ENCODE results near the gene SAE1. TPM values are rescaled to one million over a fixed set of nuclear protein-coding genes. Genes with fewer than 3 reads are reported as not detected.

The SAE1 gene
- total RNA-seq, 3 donors from 2014 or later, result 44.6 to 61.4 (median 55.7) TPM

GRCh38 chr19:47176071-47176626, 45.5 kb downstream of the SAE1 start:
- Histone ChIP-seq H3K4me3 (no peak overlapping the region), H3K27me3 (no peaks in the 10 kb centered on the region), H3K27ac (no peak overlapping the region), H3K4me1 (no peaks in the 10 kb centered on the region), H3K36me3 (no peaks in the 10 kb centered on the region), H3K9me3 (no peaks in the 10 kb centered on the region)
- intact Hi-C loops (cut with DNase I; ENCODE audit: low total_unique reads), result no loop called here
- DNase-seq (ENCODE audit: low spot score in 2 of 2), result no peak
- TF ChIP-seq CTCF (IDR thresholded peaks at IDR 0.05), result no peak
- TF ChIP-seq POLR2A (IDR thresholded peaks at IDR 0.05), result no peak
- TF ChIP-seq POLR2AphosphoS5 (IDR thresholded peaks at IDR 0.05), result no peak

- H3K9me3 ChIP-seq, result no peaks in the 10 kb centered on the region
- TF ChIP-seq POLR2AphosphoS5 (IDR thresholded peaks at IDR 0.05) (peak in 1 of 3 donors; percentile 17), CTCF (IDR thresholded peaks at IDR 0.05) (no peak), POLR2A (IDR thresholded peaks at IDR 0.05) (no peak)
- no peaks in the 10 kb centered on the region for H3K27me3 ChIP-seq
- DNase-seq (ENCODE audit: low spot score in 2 of 2), result no peak
- no peak overlapping the region for H3K27ac ChIP-seq
- no peak overlapping the region for H3K4me3 ChIP-seq
- intact Hi-C loops (cut with DNase I; ENCODE audit: low total_unique reads), result no loop called here
- no peaks in the 10 kb centered on the region for H3K4me1 ChIP-seq
- H3K36me3 ChIP-seq, result no peaks in the 10 kb centered on the region
Observed at GRCh38 chr19:47176627-47177090, 46.0 kb downstream of the SAE1 start.

DNA sequence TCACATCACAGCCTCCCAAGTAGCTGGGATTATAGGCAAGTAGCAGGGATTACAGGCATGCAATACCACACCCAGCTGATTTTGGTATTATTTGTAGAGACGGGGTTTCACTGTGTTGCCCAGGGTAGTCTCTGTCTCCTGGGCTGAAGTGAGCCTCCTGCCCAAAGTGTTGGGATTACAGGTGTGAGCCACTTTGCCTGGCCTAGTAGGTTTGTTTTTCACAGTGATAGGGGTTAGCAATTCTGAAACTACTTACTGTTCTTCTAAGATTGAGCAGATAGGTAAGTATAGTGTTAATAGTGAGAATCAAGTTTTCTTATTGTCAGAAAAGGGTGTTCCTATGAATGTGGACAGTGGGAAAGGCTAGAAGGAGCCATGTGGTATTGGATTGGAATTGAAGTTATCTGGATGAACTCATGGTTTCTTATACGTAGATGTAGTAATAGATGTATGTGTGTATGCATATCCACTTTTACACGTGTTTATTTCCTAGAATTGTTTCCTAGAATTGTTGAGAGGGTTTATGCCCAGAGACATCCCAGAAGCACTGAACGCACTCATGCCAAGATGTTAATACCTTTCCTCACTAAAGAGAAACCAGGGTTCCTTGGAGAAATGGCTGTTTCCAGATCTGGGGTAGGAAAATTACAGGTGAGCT, 49.1 kb downstream of the SAE1 start:
- H3K9me3 ChIP-seq, result no peaks in the 10 kb centered on the region
- TF ChIP-seq POLR2AphosphoS5 (IDR thresholded peaks at IDR 0.05), result no peak
- TF ChIP-seq CTCF (IDR thresholded peaks at IDR 0.05), result no peak
- no peak for TF ChIP-seq POLR2A (IDR thresholded peaks at IDR 0.05)
- no peaks in the 10 kb centered on the region for H3K36me3 ChIP-seq
- H3K27ac ChIP-seq, result no peak overlapping the region
- no peak for DNase-seq (ENCODE audit: low spot score in 2 of 2)
- intact Hi-C loops (cut with DNase I; ENCODE audit: low total_unique reads), result no loop called here
- no peaks in the 10 kb centered on the region for H3K27me3 ChIP-seq
- H3K4me3 ChIP-seq, result no peak overlapping the region
- no peaks in the 10 kb centered on the region for H3K4me1 ChIP-seq

GRCh38 chr19:47183601-47184000, 53.0 kb downstream of the SAE1 start:
- H3K4me1 ChIP-seq, result no peaks in the 10 kb centered on the region
- no peaks in the 10 kb centered on the region for H3K9me3 ChIP-seq
- no peak overlapping the region for H3K4me3 ChIP-seq
- no peak for TF ChIP-seq POLR2A (IDR thresholded peaks at IDR 0.05)
- TF ChIP-seq POLR2AphosphoS5 (IDR thresholded peaks at IDR 0.05), result no peak
- no peak for TF ChIP-seq CTCF (IDR thresholded peaks at IDR 0.05)
- intact Hi-C loops (cut with DNase I; ENCODE audit: low total_unique reads), result no loop called here
- no peak for DNase-seq (ENCODE audit: low spot score in 2 of 2)
- H3K36me3 ChIP-seq, result no peaks in the 10 kb centered on the region
- H3K27me3 ChIP-seq, result no peaks in the 10 kb centered on the region
- peak overlapping the region in 1 of 2 donors; percentile 48 for H3K27ac ChIP-seq

Data from breast epithelium (tissue), 4 donors.